Measurements from ENCODE around the gene TWIST2. TPM values are rescaled to one million over a fixed set of nuclear protein-coding genes. Genes with fewer than 3 reads are reported as not detected.

The TWIST2 gene
- total RNA-seq, 2 experiments from 2014 or later: not detected

DNA sequence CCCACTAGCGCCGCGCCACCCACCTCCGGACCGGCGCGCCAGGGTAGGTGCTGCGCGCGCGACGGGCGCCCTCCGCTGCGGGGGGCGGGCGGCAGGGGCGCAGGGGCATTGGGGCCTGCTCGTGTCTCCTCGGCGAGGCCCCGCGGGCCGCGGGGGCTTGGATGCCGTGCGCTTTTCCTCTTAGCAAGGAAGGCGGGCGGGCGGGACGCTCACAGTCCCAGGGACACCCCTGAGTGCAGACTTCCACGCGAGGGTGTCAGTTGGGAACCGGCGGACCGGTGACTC, 748 bp downstream of the TWIST2 start:
- POLR2A ChIA-PET: no interaction called here
- no peak overlapping the region for H3K27ac Mint-ChIP-seq
- H3K27me3 Mint-ChIP-seq: peaks cover 57% of the 10 kb centered on the region
- intact Hi-C loops (cut with micrococcal nuclease): no loop called here
- H3K4me1 Mint-ChIP-seq (ENCODE audit: low read depth): no peaks in the 10 kb centered on the region
- CTCF ChIA-PET: no interaction called here
- TF ChIP-seq, protein P1, sequence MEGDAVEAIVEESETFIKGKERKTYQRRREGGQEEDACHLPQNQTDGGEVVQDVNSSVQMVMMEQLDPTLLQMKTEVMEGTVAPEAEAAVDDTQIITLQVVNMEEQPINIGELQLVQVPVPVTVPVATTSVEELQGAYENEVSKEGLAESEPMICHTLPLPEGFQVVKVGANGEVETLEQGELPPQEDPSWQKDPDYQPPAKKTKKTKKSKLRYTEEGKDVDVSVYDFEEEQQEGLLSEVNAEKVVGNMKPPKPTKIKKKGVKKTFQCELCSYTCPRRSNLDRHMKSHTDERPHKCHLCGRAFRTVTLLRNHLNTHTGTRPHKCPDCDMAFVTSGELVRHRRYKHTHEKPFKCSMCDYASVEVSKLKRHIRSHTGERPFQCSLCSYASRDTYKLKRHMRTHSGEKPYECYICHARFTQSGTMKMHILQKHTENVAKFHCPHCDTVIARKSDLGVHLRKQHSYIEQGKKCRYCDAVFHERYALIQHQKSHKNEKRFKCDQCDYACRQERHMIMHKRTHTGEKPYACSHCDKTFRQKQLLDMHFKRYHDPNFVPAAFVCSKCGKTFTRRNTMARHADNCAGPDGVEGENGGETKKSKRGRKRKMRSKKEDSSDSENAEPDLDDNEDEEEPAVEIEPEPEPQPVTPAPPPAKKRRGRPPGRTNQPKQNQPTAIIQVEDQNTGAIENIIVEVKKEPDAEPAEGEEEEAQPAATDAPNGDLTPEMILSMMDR (IDR thresholded peaks at IDR 0.05): no peak
- no peak for ATAC-seq
- H3K9me3 Mint-ChIP-seq: no peaks in the 10 kb centered on the region
- DNase-seq: no peak
- H3K4me3 Mint-ChIP-seq: no peak overlapping the region
- no peaks in the 10 kb centered on the region for H3K36me3 Mint-ChIP-seq (ENCODE audit: low read depth)

DNA sequence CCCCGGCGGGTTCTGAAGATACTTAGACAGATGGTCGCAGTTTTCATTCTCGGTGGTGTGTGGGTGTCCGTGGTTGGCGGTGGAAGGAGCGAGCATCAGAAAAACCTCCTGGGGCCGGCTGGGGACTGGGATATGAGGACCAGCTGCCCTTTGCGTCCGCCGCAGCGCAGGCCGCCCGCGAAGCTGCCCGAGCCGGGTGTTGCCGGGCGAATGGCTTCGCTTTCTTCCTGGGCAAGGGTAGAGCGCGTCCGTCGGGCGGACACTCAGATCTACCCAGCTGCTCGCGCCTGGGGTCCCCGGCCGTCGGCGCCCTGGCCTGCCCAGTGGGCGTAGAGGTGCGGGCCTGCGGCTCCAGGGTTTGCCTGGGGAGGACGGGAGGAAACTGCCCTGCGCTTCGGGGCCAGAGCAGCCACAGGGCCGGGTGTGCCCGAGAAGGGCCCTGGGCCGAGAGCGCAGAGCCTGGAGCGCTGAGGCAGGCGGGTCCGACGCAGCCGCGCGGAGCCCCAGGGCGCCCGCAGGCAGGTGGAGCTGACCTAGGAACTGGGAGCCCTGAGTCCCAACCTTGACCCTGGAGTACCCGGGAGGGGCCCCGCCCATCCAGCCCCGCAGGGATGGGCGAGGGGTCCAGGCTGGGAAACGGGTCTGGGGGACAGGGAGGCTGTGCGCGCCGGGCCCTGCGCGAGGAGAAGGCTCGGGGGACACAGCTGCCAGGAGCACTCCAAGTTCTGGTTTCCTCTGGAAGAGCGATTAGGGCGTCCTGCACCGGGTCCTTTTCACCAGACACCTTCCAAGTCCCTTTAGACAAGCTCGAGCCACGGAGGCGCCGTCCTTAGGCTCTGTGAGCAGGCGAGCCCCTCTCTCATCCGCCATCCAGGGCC, 1.3 kb downstream of the TWIST2 start:
- TF ChIP-seq, protein P1 (IDR thresholded peaks at IDR 0.05): no peak
- no peaks in the 10 kb centered on the region for H3K9me3 Mint-ChIP-seq
- no peak overlapping the region for H3K4me3 Mint-ChIP-seq
- no peaks in the 10 kb centered on the region for H3K4me1 Mint-ChIP-seq (ENCODE audit: low read depth)
- ChIA-PET CTCF (no interaction called here), POLR2A (no interaction called here)
- H3K27ac Mint-ChIP-seq: no peak overlapping the region
- ATAC-seq: no peak
- H3K27me3 Mint-ChIP-seq: peaks cover 55% of the 10 kb centered on the region
- no peaks in the 10 kb centered on the region for H3K36me3 Mint-ChIP-seq (ENCODE audit: low read depth)
- no peak for DNase-seq
- intact Hi-C loops (cut with micrococcal nuclease): no loop called here

DNA sequence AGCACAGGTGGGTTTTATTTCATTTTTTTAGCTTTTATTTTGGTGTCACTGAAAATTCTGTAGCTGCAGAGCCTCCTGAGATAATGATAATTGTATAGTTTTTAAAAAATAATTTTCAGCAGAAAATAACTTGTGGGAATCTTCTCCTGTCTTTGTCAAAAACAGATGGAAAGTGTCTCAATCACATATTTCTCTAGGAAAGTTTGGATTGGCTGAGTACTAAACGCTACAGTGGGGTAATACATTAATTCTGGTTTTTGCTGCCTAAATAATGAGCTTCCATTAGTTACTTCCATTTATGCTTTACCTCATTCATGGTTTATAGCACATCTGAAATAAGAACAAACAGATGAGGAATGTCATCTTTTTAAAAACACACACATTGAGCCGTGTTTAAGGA, 2.2 kb downstream of the TWIST2 start:
- ATAC-seq (no peak), DNase-seq (no peak)
- H3K4me3 Mint-ChIP-seq: no peak overlapping the region
- no peaks in the 10 kb centered on the region for H3K36me3 Mint-ChIP-seq (ENCODE audit: low read depth)
- TF ChIP-seq, protein P1 (IDR thresholded peaks at IDR 0.05): no peak
- ChIA-PET CTCF (no interaction called here), POLR2A (no interaction called here)
- intact Hi-C loops (cut with micrococcal nuclease): no loop called here
- H3K27me3 Mint-ChIP-seq: peaks cover 53% of the 10 kb centered on the region
- no peaks in the 10 kb centered on the region for H3K9me3 Mint-ChIP-seq
- H3K27ac Mint-ChIP-seq: no peak overlapping the region
- no peaks in the 10 kb centered on the region for H3K4me1 Mint-ChIP-seq (ENCODE audit: low read depth)

DNA sequence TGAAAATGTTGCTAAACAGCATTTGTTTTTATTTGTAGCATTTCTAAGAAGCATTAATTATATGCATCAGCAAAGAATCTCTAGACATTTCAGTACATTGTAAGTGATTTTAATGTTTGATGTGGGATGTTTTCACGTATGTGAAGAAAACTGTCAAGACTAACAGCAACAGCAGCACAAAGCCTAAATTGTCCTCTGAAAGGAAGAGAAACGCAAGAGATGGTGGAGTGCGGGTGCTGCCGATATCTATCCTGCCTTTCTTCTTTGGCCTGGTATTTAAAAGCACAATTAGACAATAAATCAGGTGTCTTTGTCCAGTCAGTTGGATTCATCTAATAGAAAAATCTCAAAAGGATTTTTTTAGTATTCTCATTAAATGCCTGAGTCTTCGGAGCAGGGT, 3.1 kb downstream of the TWIST2 start:
- no peak for ATAC-seq
- H3K27ac Mint-ChIP-seq: no peak overlapping the region
- H3K4me1 Mint-ChIP-seq (ENCODE audit: low read depth): no peaks in the 10 kb centered on the region
- no peaks in the 10 kb centered on the region for H3K36me3 Mint-ChIP-seq (ENCODE audit: low read depth)
- peaks cover 45% of the 10 kb centered on the region for H3K27me3 Mint-ChIP-seq
- no peak overlapping the region for H3K4me3 Mint-ChIP-seq
- no peak for DNase-seq
- ChIA-PET POLR2A (no interaction called here), CTCF (no interaction called here)
- no peaks in the 10 kb centered on the region for H3K9me3 Mint-ChIP-seq
- intact Hi-C loops (cut with micrococcal nuclease): no loop called here
- TF ChIP-seq, protein P1 (IDR thresholded peaks at IDR 0.05): no peak

DNA sequence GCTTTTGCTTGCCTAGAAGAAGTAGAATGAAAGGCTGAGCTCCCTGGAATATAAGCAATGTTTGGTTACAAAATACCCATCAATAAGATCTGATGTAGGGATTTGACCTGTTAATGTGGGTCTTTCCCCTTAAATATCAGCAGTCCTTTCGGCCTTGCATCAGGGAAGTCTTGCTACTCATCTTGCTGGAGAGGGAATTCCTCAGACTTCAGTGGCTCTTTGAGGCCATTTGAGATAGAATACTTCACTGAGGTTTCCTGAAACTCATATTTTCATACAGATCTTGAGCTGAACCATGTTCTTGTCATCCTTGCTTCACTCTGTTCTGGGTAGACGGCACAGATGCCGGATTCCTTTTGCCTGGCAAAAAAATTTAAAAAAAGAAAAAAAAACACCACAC, 3.9 kb downstream of the TWIST2 start:
- Mint-ChIP-seq H3K4me3 (no peak overlapping the region), H3K27ac (no peak overlapping the region), H3K27me3 (peaks cover 41% of the 10 kb centered on the region), H3K9me3 (no peaks in the 10 kb centered on the region), H3K4me1 (ENCODE audit: low read depth) (no peaks in the 10 kb centered on the region), H3K36me3 (ENCODE audit: low read depth) (no peaks in the 10 kb centered on the region)
- ChIA-PET POLR2A (no interaction called here), CTCF (no interaction called here)
- DNase-seq (no peak), ATAC-seq (no peak)
- TF ChIP-seq, protein P1 (IDR thresholded peaks at IDR 0.05): no peak
- intact Hi-C loops (cut with micrococcal nuclease): no loop called here

Data from activated CD8-positive, alpha-beta T cell treated with anti-CD3 and anti-CD28 coated beads for 36 hours (primary cell).